ENCODE results near the gene SOD1.
A peak's percentile ranks its signal among the peaks of the same experiment; 100 is the strongest.
"Not testable (repeated sequence)": the region's sequence is repeated elsewhere in the genome, so short reads cannot be mapped to it uniquely, and the experiment has no call there.

SOD1 gene

GRCh38 chr21:31656199-31657095 is 3.0 kb upstream of the SOD1 start:
- DNase-seq, result no peak

GRCh38 chr21:31658053-31658452 is 1.4 kb upstream of the SOD1 start:
- no peak for DNase-seq

- DNase-seq, result no peak
Measured at GRCh38 chr21:31659286-31659535, 282 bp upstream of the SOD1 start.

- DNase-seq, result no peak
Measured at GRCh38 chr21:31660259-31660565, 719 bp downstream of the SOD1 start.

- DNase-seq, result no peak
Measured at GRCh38 chr21:31660591-31660990, 1.1 kb downstream of the SOD1 start.

GRCh38 chr21:31663584-31664249 is 4.2 kb downstream of the SOD1 start:
- no peak for DNase-seq

- DNase-seq, result no peak
Measured at GRCh38 chr21:31665397-31665796, 5.9 kb downstream of the SOD1 start.

- not testable (repeated sequence) for DNase-seq
Measured at GRCh38 chr21:31665869-31666268, 6.4 kb downstream of the SOD1 start.

- no peak for DNase-seq
Measured at GRCh38 chr21:31666445-31667010, 7.0 kb downstream of the SOD1 start.

GRCh38 chr21:31667132-31667531 is 7.6 kb downstream of the SOD1 start:
- peak; percentile 63 for DNase-seq

- DNase-seq, result no peak
Measured at GRCh38 chr21:31667639-31668038, 8.1 kb downstream of the SOD1 start.

GRCh38 chr21:31668651-31669491 is 9.4 kb downstream of the SOD1 start:
- peak; percentile 8 for DNase-seq

GRCh38 chr21:31670070-31670469 is 10.6 kb downstream of the SOD1 start:
- no peak for DNase-seq

GRCh38 chr21:31671146-31671716 is 11.7 kb downstream of the SOD1 start:
- DNase-seq, result no peak

GRCh38 chr21:31671931-31672330 is 12.4 kb downstream of the SOD1 start:
- no peak for DNase-seq

- DNase-seq, result peak; percentile 45
Measured at GRCh38 chr21:31673321-31673912, 13.9 kb downstream of the SOD1 start.

GRCh38 chr21:31675318-31675717 is 15.8 kb downstream of the SOD1 start:
- no peak for DNase-seq

- no peak for DNase-seq
Measured at GRCh38 chr21:31675960-31676359, 16.5 kb downstream of the SOD1 start.

GRCh38 chr21:31677047-31677446 is 17.6 kb downstream of the SOD1 start:
- DNase-seq, result no peak

- DNase-seq, result no peak
Measured at GRCh38 chr21:31678478-31678877, 19.0 kb downstream of the SOD1 start.

- DNase-seq, result no peak
Measured at GRCh38 chr21:31682620-31683019, 23.1 kb downstream of the SOD1 start.

GRCh38 chr21:31683029-31683428 is 23.5 kb downstream of the SOD1 start:
- DNase-seq, result no peak

GRCh38 chr21:31684918-31685317 is 25.4 kb downstream of the SOD1 start:
- no peak for DNase-seq

Data from inflammatory macrophage treated with lipopolysaccharide for 4 hours (primary cell).